NOMO-1 (cell line): ENCODE measurements around the gene VPS13C.
"Not testable (repeated sequence)": the region's sequence is repeated elsewhere in the genome, so short reads cannot be mapped to it uniquely, and the experiment has no call there.

Source experiments
- DNase-seq, 2 experiments: peaks; one replicate each; lab custom pipeline; 2025; ENCODE audit not compliant: unreplicated experiment in 2 of 2; lab: John Stamatoyannopoulos, UW

Gene VPS13C

GRCh38 chr15:62050115-62050514 is 10.1 kb downstream of the VPS13C start:
- DNase-seq, result no peak

GRCh38 chr15:62048254-62048653 is 12.0 kb downstream of the VPS13C start:
- not testable (repeated sequence) for DNase-seq

GRCh38 chr15:62047282-62047827 is 12.9 kb downstream of the VPS13C start:
- DNase-seq, result peak in 1 of 2 experiments; percentile 34

- no peak for DNase-seq
Measured at GRCh38 chr15:62046078-62046743, 14.0 kb downstream of the VPS13C start.

GRCh38 chr15:62035256-62035924 is 24.9 kb downstream of the VPS13C start:
- no peak for DNase-seq

GRCh38 chr15:62027916-62028315 is 32.3 kb downstream of the VPS13C start:
- DNase-seq, result no peak

GRCh38 chr15:62027263-62027565 is 33.0 kb downstream of the VPS13C start:
- no peak for DNase-seq

GRCh38 chr15:62026487-62027262 is 33.6 kb downstream of the VPS13C start:
- DNase-seq, result peak in 1 of 2 experiments; percentile 61

- DNase-seq, result no peak
Measured at GRCh38 chr15:62021991-62022600, 38.2 kb downstream of the VPS13C start.

- no peak for DNase-seq
Measured at GRCh38 chr15:62020576-62021160, 39.6 kb downstream of the VPS13C start.

- DNase-seq, result not testable (repeated sequence)
Measured at GRCh38 chr15:62005354-62005753, 54.9 kb downstream of the VPS13C start.

- no peak for DNase-seq
Measured at GRCh38 chr15:61997786-61998185, 62.5 kb downstream of the VPS13C start.

- DNase-seq, result no peak
Measured at GRCh38 chr15:61996056-61996635, 64.1 kb downstream of the VPS13C start.

GRCh38 chr15:61994216-61994615 is 66.0 kb downstream of the VPS13C start:
- no peak for DNase-seq

GRCh38 chr15:61992518-61992917 is 67.7 kb downstream of the VPS13C start:
- no peak for DNase-seq

GRCh38 chr15:61989667-61990066 is 70.6 kb downstream of the VPS13C start:
- DNase-seq, result no peak

- DNase-seq, result no peak
Measured at GRCh38 chr15:61987824-61988223, 72.4 kb downstream of the VPS13C start.

- DNase-seq, result no peak
Measured at GRCh38 chr15:61983081-61983480, 77.2 kb downstream of the VPS13C start.

GRCh38 chr15:61978225-61978624 is 82.0 kb downstream of the VPS13C start:
- DNase-seq, result no peak

- DNase-seq, result no peak
Measured at GRCh38 chr15:61974759-61975158, 85.5 kb downstream of the VPS13C start.
